ENCODE measurements around the gene ULK3.

The ULK3 gene

GRCh38 chr15:74838746-74839525 lies 4.0 kb downstream of the ULK3 start:
- H3K4ac ChIP-seq (ENCODE audit: low read depth, low read length): no peak overlapping the region
- H3K56ac ChIP-seq (ENCODE audit: low read length): no peak overlapping the region
- no peak overlapping the region for H3K9ac ChIP-seq (ENCODE audit: low read length)
- H4K8ac ChIP-seq (ENCODE audit: low read depth, low read length): no peak overlapping the region
- no peak overlapping the region for H2AK5ac ChIP-seq (ENCODE audit: low read length)
- peaks cover 3% of the 10 kb centered on the region for H3K4me1 ChIP-seq (ENCODE audit: control insufficient read depth, low read depth, low read length)
- no peaks in the 10 kb centered on the region for H3K79me1 ChIP-seq (ENCODE audit: low read length)
- H2BK5ac ChIP-seq (ENCODE audit: low read length): no peak overlapping the region
- no peak for DNase-seq
- no peak overlapping the region for H2BK120ac ChIP-seq (ENCODE audit: low read depth, low read length)
- no peak overlapping the region for H3K4me2 ChIP-seq (ENCODE audit: low read length)
- no peak overlapping the region for H3K23ac ChIP-seq (ENCODE audit: low read length)
- H3K79me2 ChIP-seq (ENCODE audit: control insufficient read depth, insufficient read depth, low read length): no peaks in the 10 kb centered on the region
- no peaks in the 10 kb centered on the region for H3K27me3 ChIP-seq (ENCODE audit: insufficient read depth, low read length, poor library complexity)
- H3K36me3 ChIP-seq (ENCODE audit: control insufficient read depth, insufficient read depth, low read length): no peaks in the 10 kb centered on the region
- H3K4me3 ChIP-seq (ENCODE audit: low read length): no peak overlapping the region
- no peak overlapping the region for H3K18ac ChIP-seq (ENCODE audit: low read length)
- WGBS (ENCODE audit: extremely low coverage, insufficient coverage, low lambda C conversion rate): no CpG with 5 or more reads among the region's 11 CpGs
- H2BK15ac ChIP-seq (replicated peaks; ENCODE audit: low read depth): no peak overlapping the region
- no peak overlapping the region for H4K5ac ChIP-seq (ENCODE audit: low read length)
- no peak overlapping the region for H3K27ac ChIP-seq (ENCODE audit: low read depth, low read length)

GRCh38 chr15:74838137-74838516 lies 4.8 kb downstream of the ULK3 start:
- Histone ChIP-seq H3K23ac (ENCODE audit: low read length) (no peak overlapping the region), H4K8ac (ENCODE audit: low read depth, low read length) (no peak overlapping the region), H3K18ac (ENCODE audit: low read length) (no peak overlapping the region), H3K9ac (ENCODE audit: low read length) (no peak overlapping the region), H3K79me2 (ENCODE audit: control insufficient read depth, insufficient read depth, low read length) (no peaks in the 10 kb centered on the region), H3K4ac (ENCODE audit: low read depth, low read length) (no peak overlapping the region), H3K36me3 (ENCODE audit: control insufficient read depth, insufficient read depth, low read length) (no peaks in the 10 kb centered on the region), H3K79me1 (ENCODE audit: low read length) (no peaks in the 10 kb centered on the region), H3K56ac (ENCODE audit: low read length) (no peak overlapping the region), H3K4me2 (ENCODE audit: low read length) (no peak overlapping the region), H2AK5ac (ENCODE audit: low read length) (no peak overlapping the region), H3K27me3 (ENCODE audit: insufficient read depth, low read length, poor library complexity) (no peaks in the 10 kb centered on the region), H3K4me3 (ENCODE audit: low read length) (no peak overlapping the region), H3K4me1 (ENCODE audit: control insufficient read depth, low read depth, low read length) (peaks cover 3% of the 10 kb centered on the region), H4K5ac (ENCODE audit: low read length) (no peak overlapping the region), H3K27ac (ENCODE audit: low read depth, low read length) (no peak overlapping the region), H2BK5ac (ENCODE audit: low read length) (no peak overlapping the region), H2BK15ac (replicated peaks; ENCODE audit: low read depth) (no peak overlapping the region), H2BK120ac (ENCODE audit: low read depth, low read length) (no peak overlapping the region)
- no CpG with 5 or more reads among the region's 10 CpGs for WGBS (ENCODE audit: extremely low coverage, insufficient coverage, low lambda C conversion rate)
- no peak for DNase-seq

GRCh38 chr15:74837482-74838136 lies 5.3 kb downstream of the ULK3 start:
- H4K5ac ChIP-seq (ENCODE audit: low read length): no peak overlapping the region
- no peak for DNase-seq

GRCh38 chr15:74836846-74837245 lies 6.1 kb downstream of the ULK3 start:
- Histone ChIP-seq H3K4me3 (ENCODE audit: low read length) (no peak overlapping the region), H3K56ac (ENCODE audit: low read length) (no peak overlapping the region), H3K79me2 (ENCODE audit: control insufficient read depth, insufficient read depth, low read length) (no peaks in the 10 kb centered on the region), H3K9ac (ENCODE audit: low read length) (no peak overlapping the region), H3K4ac (ENCODE audit: low read depth, low read length) (no peak overlapping the region), H2AK5ac (ENCODE audit: low read length) (no peak overlapping the region), H3K36me3 (ENCODE audit: control insufficient read depth, insufficient read depth, low read length) (no peaks in the 10 kb centered on the region), H3K4me2 (ENCODE audit: low read length) (no peak overlapping the region), H3K18ac (ENCODE audit: low read length) (no peak overlapping the region), H4K5ac (ENCODE audit: low read length) (no peak overlapping the region), H3K4me1 (ENCODE audit: control insufficient read depth, low read depth, low read length) (no peaks in the 10 kb centered on the region), H3K27me3 (ENCODE audit: insufficient read depth, low read length, poor library complexity) (no peaks in the 10 kb centered on the region), H3K27ac (ENCODE audit: low read depth, low read length) (no peak overlapping the region), H2BK15ac (replicated peaks; ENCODE audit: low read depth) (no peak overlapping the region), H2BK5ac (ENCODE audit: low read length) (no peak overlapping the region), H3K79me1 (ENCODE audit: low read length) (no peaks in the 10 kb centered on the region), H2BK120ac (ENCODE audit: low read depth, low read length) (no peak overlapping the region), H4K8ac (ENCODE audit: low read depth, low read length) (no peak overlapping the region), H3K23ac (ENCODE audit: low read length) (no peak overlapping the region)
- DNase-seq: no peak
- WGBS (ENCODE audit: extremely low coverage, insufficient coverage, low lambda C conversion rate): no CpG with 5 or more reads among the region's 7 CpGs

More at GRCh38 chr15:74837482-74838136, 5.3 kb downstream of the ULK3 start:
- Histone ChIP-seq H2AK5ac (ENCODE audit: low read length) (no peak overlapping the region), H4K8ac (ENCODE audit: low read depth, low read length) (no peak overlapping the region), H3K56ac (ENCODE audit: low read length) (no peak overlapping the region), H3K4me2 (ENCODE audit: low read length) (no peak overlapping the region), H3K9ac (ENCODE audit: low read length) (no peak overlapping the region), H3K23ac (ENCODE audit: low read length) (no peak overlapping the region), H2BK120ac (ENCODE audit: low read depth, low read length) (no peak overlapping the region), H3K79me2 (ENCODE audit: control insufficient read depth, insufficient read depth, low read length) (no peaks in the 10 kb centered on the region), H3K4me1 (ENCODE audit: control insufficient read depth, low read depth, low read length) (peaks cover 3% of the 10 kb centered on the region), H2BK15ac (replicated peaks; ENCODE audit: low read depth) (no peak overlapping the region), H3K18ac (ENCODE audit: low read length) (no peak overlapping the region), H3K27me3 (ENCODE audit: insufficient read depth, low read length, poor library complexity) (no peaks in the 10 kb centered on the region), H3K36me3 (ENCODE audit: control insufficient read depth, insufficient read depth, low read length) (no peaks in the 10 kb centered on the region), H3K4me3 (ENCODE audit: low read length) (no peak overlapping the region), H3K79me1 (ENCODE audit: low read length) (no peaks in the 10 kb centered on the region), H3K27ac (ENCODE audit: low read depth, low read length) (no peak overlapping the region), H3K4ac (ENCODE audit: low read depth, low read length) (no peak overlapping the region), H2BK5ac (ENCODE audit: low read length) (no peak overlapping the region)
- WGBS (ENCODE audit: extremely low coverage, insufficient coverage, low lambda C conversion rate): no CpG with 5 or more reads among the region's 15 CpGs

- Histone ChIP-seq H3K18ac (ENCODE audit: low read length) (no peak overlapping the region), H3K36me3 (ENCODE audit: control insufficient read depth, insufficient read depth, low read length) (no peaks in the 10 kb centered on the region), H2AK5ac (ENCODE audit: low read length) (no peak overlapping the region), H3K4me3 (ENCODE audit: low read length) (no peak overlapping the region), H2BK15ac (replicated peaks; ENCODE audit: low read depth) (no peak overlapping the region), H3K4me2 (ENCODE audit: low read length) (no peak overlapping the region), H3K4ac (ENCODE audit: low read depth, low read length) (no peak overlapping the region), H3K79me1 (ENCODE audit: low read length) (no peaks in the 10 kb centered on the region), H2BK120ac (ENCODE audit: low read depth, low read length) (no peak overlapping the region), H3K56ac (ENCODE audit: low read length) (no peak overlapping the region), H4K8ac (ENCODE audit: low read depth, low read length) (no peak overlapping the region), H3K4me1 (ENCODE audit: control insufficient read depth, low read depth, low read length) (no peaks in the 10 kb centered on the region), H3K27ac (ENCODE audit: low read depth, low read length) (no peak overlapping the region), H3K23ac (ENCODE audit: low read length) (no peak overlapping the region), H3K79me2 (ENCODE audit: control insufficient read depth, insufficient read depth, low read length) (no peaks in the 10 kb centered on the region), H3K9ac (ENCODE audit: low read length) (no peak overlapping the region), H2BK5ac (ENCODE audit: low read length) (no peak overlapping the region), H4K5ac (ENCODE audit: low read length) (no peak overlapping the region), H3K27me3 (ENCODE audit: insufficient read depth, low read length, poor library complexity) (no peaks in the 10 kb centered on the region)
- DNase-seq: peak; percentile 96
- no CpG with 5 or more reads among the region's 5 CpGs for WGBS (ENCODE audit: extremely low coverage, insufficient coverage, low lambda C conversion rate)
Measured at GRCh38 chr15:74835312-74835823, 7.6 kb downstream of the ULK3 start.

All from mesendoderm (in vitro differentiated cells).